NB4 (cell line): ENCODE data around the gene KCNQ1.

Source experiments
- MAX ChIP-seq: IDR thresholded peaks from 2 replicates; pipeline ENCODE4 v1.6.1; 2011; ENCODE audit warnings: low read depth, low read length
- POLR2A ChIP-seq: IDR thresholded peaks from 2 replicates; pipeline ENCODE4 v1.6.1; 2011; ENCODE audit warnings: mild to moderate bottlenecking; ENCODE audit not compliant: insufficient read length; ENCODE audit errors: extremely low read depth
- TF ChIP-seq, protein P1 (sequence below): IDR thresholded peaks from one replicate; pipeline ENCODE4 v1.5.1; 2012; ENCODE audit warnings: low read depth, low read length

- TF ChIP-seq, protein P1, sequence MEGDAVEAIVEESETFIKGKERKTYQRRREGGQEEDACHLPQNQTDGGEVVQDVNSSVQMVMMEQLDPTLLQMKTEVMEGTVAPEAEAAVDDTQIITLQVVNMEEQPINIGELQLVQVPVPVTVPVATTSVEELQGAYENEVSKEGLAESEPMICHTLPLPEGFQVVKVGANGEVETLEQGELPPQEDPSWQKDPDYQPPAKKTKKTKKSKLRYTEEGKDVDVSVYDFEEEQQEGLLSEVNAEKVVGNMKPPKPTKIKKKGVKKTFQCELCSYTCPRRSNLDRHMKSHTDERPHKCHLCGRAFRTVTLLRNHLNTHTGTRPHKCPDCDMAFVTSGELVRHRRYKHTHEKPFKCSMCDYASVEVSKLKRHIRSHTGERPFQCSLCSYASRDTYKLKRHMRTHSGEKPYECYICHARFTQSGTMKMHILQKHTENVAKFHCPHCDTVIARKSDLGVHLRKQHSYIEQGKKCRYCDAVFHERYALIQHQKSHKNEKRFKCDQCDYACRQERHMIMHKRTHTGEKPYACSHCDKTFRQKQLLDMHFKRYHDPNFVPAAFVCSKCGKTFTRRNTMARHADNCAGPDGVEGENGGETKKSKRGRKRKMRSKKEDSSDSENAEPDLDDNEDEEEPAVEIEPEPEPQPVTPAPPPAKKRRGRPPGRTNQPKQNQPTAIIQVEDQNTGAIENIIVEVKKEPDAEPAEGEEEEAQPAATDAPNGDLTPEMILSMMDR, result no peak
- TF ChIP-seq POLR2A (no peak), MAX (no peak)
These were observed 203.1 kb downstream of the KCNQ1 start for GRCh38 chr11:2647953-2648352.
